Gastrocnemius medialis (tissue), 4 donors: Measurements from ENCODE around the gene ZBTB49. TPM values are rescaled to one million over a fixed set of nuclear protein-coding genes. Genes with fewer than 3 reads are reported as not detected.
"Not testable (repeated sequence)": the region's sequence is repeated elsewhere in the genome, so short reads cannot be mapped to it uniquely, and the experiment has no call there.

Source experiments
- ATAC-seq, 2 donors: fragments of 150-250 bp; one replicate each; pipeline ENCODE4 v1.9.1; 2016
- DNase-seq, 2 donors: peaks; one replicate each; pipeline ENCODE4 v3.0.0-alpha.2; 2019
- H3K27ac ChIP-seq, 4 donors: fragments of 200-600 bp; sonication (generic); 1 replicate in 1 of 4; 2 replicates in 3 of 4; pipeline ENCODE4 v1.5.1; 2016 to 2018; ENCODE audit warnings: mild to moderate bottlenecking in 2 of 4, moderate library complexity in 1 of 4
- H3K27me3 ChIP-seq, 3 donors: fragments of 200-600 bp; sonication (generic) in 2 of 3; 1 replicate in 1 of 3; 2 replicates in 2 of 3; pipeline versions ENCODE4 v1.5.1 to v1.6.0; 2016 to 2019; ENCODE audit warnings: mild to moderate bottlenecking in 1 of 3, moderate library complexity in 1 of 3
- H3K36me3 ChIP-seq, 2 donors: fragments of 200-600 bp; sonication (generic) in 1 of 2; one replicate each; pipeline ENCODE4 v1.5.1; 2017 to 2018
- H3K4me1 ChIP-seq, 2 donors: fragments of 200-600 bp; sonication (generic) in 1 of 2; one replicate each; pipeline ENCODE4 v1.5.1; 2016 to 2017; ENCODE audit warnings: mild to moderate bottlenecking in 2 of 2
- H3K4me3 ChIP-seq, 4 donors: fragments of 200-600 bp; sonication (generic) in 3 of 4; 1 replicate in 1 of 4; 2 replicates in 3 of 4; pipeline ENCODE4 v1.5.1; 2016 to 2019; ENCODE audit warnings: mild to moderate bottlenecking in 2 of 4
- H3K9me3 ChIP-seq, 3 donors: fragments of 200-600 bp; sonication (generic) in 2 of 3; 1 replicate in 1 of 3; 2 replicates in 2 of 3; pipeline ENCODE4 v1.5.1; 2016 to 2019
- POLR2A ChIP-seq, 2 donors: fragments of 450-650 bp; IDR thresholded peaks; one replicate each; pipeline ENCODE4 v1.6.1; 2017; ENCODE audit warnings: antibody characterized with exemption in 2 of 2, mild to moderate bottlenecking in 2 of 2, moderate library complexity in 2 of 2
- in situ Hi-C, 4 donors: fragments of 200-750 bp; cut with MboI; loops; one replicate each; pipeline versions ENCODE4 v1.15.0 to v1.8.0; 2017; ENCODE audit warnings: low sequenced_read_pairs in 4 of 4
- intact Hi-C: fragments of 100-400 bp; cut with DNase I; formaldehyde crosslinking; loops from one replicate; pipeline ENCODE4 v1.15.1; 2023; ENCODE audit warnings: low total_unique reads
- total RNA-seq, 4 donors: library from RNA; depleted of rRNA; stranded (reverse); fragments of >200 nt; gene quantifications; one replicate each; pipeline versions ENCODE4 v1.1.0 to v1.2.3, GENCODE V29; 2016
- TF ChIP-seq, protein P1 (sequence below), 5 experiments: fragments of 450-650 bp in 3 of 5; fragments of 200-600 bp in 2 of 5; sonication (generic) in 2 of 5; IDR thresholded peaks in 4 of 5; conservative IDR thresholded peaks in 1 of 5; 1 replicate in 4 of 5; 2 replicates in 1 of 5; pipeline ENCODE4 v1.5.1; 2016 to 2019; ENCODE audit warnings: antibody characterized with exemption in 5 of 5, mild to moderate bottlenecking in 3 of 5, moderate library complexity in 3 of 5

Gene ZBTB49
- total RNA-seq, 4 donors from 2014 or later, result 1.7 to 2.8 (median 2.5) TPM

DNA sequence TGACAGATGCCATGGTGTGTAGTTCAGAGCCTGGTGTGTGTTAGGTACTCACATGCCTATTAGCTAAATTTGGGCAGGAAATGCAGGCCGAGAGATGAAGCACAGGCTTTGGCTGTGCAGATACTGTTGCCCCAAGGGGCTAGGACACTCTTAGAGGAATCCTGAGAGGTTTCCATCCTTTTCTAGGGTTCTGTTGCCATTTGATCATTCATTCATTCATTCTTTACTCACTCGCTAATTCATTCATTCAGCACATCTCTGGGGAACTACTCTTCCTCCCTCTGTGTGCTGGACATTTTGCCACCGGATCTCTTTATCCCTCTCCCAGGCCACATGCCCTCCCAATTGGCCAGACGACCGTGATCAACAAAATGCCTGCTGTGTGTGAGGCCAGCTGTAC lies 53.0 kb downstream of the ZBTB49 start:
- Histone ChIP-seq H3K4me3 (no peak overlapping the region), H3K36me3 (no peaks in the 10 kb centered on the region), H3K9me3 (no peaks in the 10 kb centered on the region), H3K27me3 (no peaks in the 10 kb centered on the region), H3K4me1 (no peaks in the 10 kb centered on the region), H3K27ac (no peak overlapping the region)
- ATAC-seq, result no peak
- DNase-seq, result no peak
- intact Hi-C loops (no loop called here), in situ Hi-C loops (no loop called here)
- TF ChIP-seq, protein P1, sequence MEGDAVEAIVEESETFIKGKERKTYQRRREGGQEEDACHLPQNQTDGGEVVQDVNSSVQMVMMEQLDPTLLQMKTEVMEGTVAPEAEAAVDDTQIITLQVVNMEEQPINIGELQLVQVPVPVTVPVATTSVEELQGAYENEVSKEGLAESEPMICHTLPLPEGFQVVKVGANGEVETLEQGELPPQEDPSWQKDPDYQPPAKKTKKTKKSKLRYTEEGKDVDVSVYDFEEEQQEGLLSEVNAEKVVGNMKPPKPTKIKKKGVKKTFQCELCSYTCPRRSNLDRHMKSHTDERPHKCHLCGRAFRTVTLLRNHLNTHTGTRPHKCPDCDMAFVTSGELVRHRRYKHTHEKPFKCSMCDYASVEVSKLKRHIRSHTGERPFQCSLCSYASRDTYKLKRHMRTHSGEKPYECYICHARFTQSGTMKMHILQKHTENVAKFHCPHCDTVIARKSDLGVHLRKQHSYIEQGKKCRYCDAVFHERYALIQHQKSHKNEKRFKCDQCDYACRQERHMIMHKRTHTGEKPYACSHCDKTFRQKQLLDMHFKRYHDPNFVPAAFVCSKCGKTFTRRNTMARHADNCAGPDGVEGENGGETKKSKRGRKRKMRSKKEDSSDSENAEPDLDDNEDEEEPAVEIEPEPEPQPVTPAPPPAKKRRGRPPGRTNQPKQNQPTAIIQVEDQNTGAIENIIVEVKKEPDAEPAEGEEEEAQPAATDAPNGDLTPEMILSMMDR (IDR thresholded peaks at IDR 0.05 in 4 of 5, conservative IDR thresholded peaks at IDR 0.05 in 1 of 5), result no peak
- no peak for TF ChIP-seq POLR2A (IDR thresholded peaks at IDR 0.05)

DNA sequence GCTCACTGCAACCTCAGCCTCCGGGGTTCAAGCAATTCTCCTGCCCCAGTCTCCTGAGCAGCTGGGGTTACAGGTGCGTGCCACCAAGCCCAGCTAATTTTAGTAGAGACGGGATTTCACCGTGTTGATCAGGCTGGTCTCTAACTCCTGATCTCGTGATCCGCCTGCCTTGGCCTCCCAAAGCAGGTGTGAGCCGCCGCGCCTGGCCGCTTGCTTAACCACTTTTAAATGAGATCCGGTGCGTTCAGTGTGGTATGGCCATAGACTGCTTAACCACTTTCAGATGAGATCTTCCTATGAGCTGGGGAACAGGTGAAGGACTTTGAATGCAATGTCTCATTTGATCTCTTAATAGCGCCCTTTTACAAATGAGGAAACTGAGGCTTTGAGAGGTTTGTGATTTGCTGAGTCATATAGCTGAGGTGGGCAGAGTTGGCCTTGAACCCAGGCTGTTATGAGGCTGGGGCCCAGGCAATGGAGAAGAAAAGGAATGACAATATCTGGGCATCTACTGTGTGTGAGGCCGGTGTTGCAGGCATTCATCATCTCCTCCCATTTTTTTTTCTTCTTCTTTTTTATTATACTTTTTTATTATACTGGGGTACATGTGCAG lies 55.0 kb downstream of the ZBTB49 start:
- Histone ChIP-seq H3K9me3 (no peaks in the 10 kb centered on the region), H3K4me3 (no peak overlapping the region), H3K4me1 (no peaks in the 10 kb centered on the region), H3K36me3 (no peaks in the 10 kb centered on the region), H3K27me3 (no peaks in the 10 kb centered on the region), H3K27ac (no peak overlapping the region)
- DNase-seq (no peak), ATAC-seq (no peak)
- no peak for TF ChIP-seq POLR2A (IDR thresholded peaks at IDR 0.05)
- TF ChIP-seq, protein P1 (IDR thresholded peaks at IDR 0.05 in 4 of 5, conservative IDR thresholded peaks at IDR 0.05 in 1 of 5), result no peak
- intact Hi-C loops (no loop called here), in situ Hi-C loops (no loop called here)

DNA sequence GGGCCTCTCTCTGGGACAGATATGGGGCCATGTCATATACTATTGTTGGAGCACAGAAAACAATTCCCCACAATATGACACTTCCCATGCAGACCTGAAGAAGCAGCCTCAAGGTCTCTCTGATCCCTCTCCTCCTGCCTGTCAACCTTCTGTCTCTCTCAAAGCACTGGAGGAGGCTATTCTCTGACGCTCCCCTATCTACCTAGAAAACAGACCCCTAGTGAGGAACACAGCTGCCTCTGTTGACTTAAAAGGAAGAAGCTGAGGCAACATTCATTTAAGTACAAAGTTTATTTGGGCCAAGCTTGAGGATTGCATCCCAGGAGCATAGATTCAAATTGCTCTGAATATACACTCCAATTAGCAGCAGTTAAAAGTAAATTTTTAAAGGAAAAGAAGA lies 57.5 kb downstream of the ZBTB49 start:
- intact Hi-C loops (no loop called here), in situ Hi-C loops (no loop called here)
- Histone ChIP-seq H3K27ac (no peak overlapping the region), H3K4me3 (no peak overlapping the region), H3K4me1 (no peaks in the 10 kb centered on the region), H3K27me3 (no peaks in the 10 kb centered on the region), H3K9me3 (no peaks in the 10 kb centered on the region), H3K36me3 (no peaks in the 10 kb centered on the region)
- ATAC-seq (no peak), DNase-seq (no peak)
- no peak for TF ChIP-seq POLR2A (IDR thresholded peaks at IDR 0.05)
- TF ChIP-seq, protein P1 (IDR thresholded peaks at IDR 0.05 in 4 of 5, conservative IDR thresholded peaks at IDR 0.05 in 1 of 5), result no peak

DNA sequence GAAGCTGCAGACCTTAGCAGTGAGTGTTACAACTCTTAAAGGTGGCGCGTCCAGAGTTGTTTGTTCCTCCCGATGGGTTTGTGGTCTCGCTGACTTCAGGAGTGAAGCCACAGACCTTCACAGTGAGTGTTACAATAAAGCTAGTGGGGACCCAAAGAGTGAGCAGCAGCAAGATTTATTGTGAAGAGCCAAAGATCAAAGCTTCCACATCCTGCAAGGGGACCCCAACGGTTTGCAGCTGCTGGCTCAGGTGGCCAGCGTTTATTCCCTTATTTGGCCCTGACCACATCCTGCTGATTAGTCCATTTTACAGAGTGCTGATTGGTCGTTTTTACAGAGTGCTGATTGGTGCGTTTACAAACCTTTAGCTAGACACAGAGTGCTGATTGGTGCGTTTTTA lies 58.5 kb downstream of the ZBTB49 start:
- intact Hi-C loops, H3K27ac ChIP-seq, in situ Hi-C loops, DNase-seq, ATAC-seq, H3K4me3 ChIP-seq, H3K4me1 ChIP-seq, H3K36me3 ChIP-seq, H3K27me3 ChIP-seq, H3K9me3 ChIP-seq: not testable (repeated sequence)

DNA sequence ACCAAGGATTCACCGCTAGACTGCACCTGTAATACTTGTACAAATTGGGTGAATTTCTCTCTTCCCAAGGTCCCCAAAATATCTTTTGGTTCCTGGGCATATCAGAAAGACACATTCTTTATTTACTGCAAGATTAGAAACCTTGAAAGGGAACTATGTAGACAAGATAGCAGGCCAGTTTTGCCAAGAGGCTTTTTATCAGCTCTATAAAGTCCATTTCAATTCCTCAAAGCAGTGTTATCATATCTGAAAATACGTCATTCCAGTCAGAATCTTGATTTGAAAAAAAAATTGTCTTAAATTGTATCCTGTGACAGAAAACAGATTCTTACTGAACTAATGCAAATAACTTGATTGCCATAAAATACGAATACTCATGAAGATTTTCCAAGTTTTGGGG lies 59.8 kb downstream of the ZBTB49 start:
- Histone ChIP-seq H3K4me3 (no peak overlapping the region), H3K4me1 (no peaks in the 10 kb centered on the region), H3K9me3 (no peaks in the 10 kb centered on the region), H3K27ac (no peak overlapping the region), H3K27me3 (no peaks in the 10 kb centered on the region), H3K36me3 (no peaks in the 10 kb centered on the region)
- ATAC-seq (no peak), DNase-seq (no peak)
- in situ Hi-C loops (no loop called here), intact Hi-C loops (no loop called here)
- TF ChIP-seq POLR2A (IDR thresholded peaks at IDR 0.05), result no peak
- TF ChIP-seq, protein P1 (IDR thresholded peaks at IDR 0.05 in 4 of 5, conservative IDR thresholded peaks at IDR 0.05 in 1 of 5), result no peak
